ENCODE results near the gene EPS15. TPM values are rescaled to one million over a fixed set of nuclear protein-coding genes. Genes with fewer than 3 reads are reported as not detected.

The EPS15 gene
- total RNA-seq, 1 experiment from 2014 or later: 37.1 TPM

- Mint-ChIP-seq H3K4me3 (no peak overlapping the region), H3K4me1 (peaks cover 19% of the 10 kb centered on the region), H3K36me3 (no peaks in the 10 kb centered on the region), H3K9me3 (no peaks in the 10 kb centered on the region), H3K27ac (no peak overlapping the region), H3K27me3 (ENCODE audit: low read depth) (no peaks in the 10 kb centered on the region)
- POLR2A ChIA-PET: no interaction called here
- ATAC-seq (no peak), DNase-seq (ENCODE audit: low spot score) (no peak)
- TF ChIP-seq SMAD4 (CRISPR knock-in tag; IDR thresholded peaks at IDR 0.05) (no peak), CBFB (CRISPR knock-in tag; IDR thresholded peaks at IDR 0.05; ENCODE audit: low read depth) (no peak), ZNF317 (CRISPR knock-in tag; IDR thresholded peaks at IDR 0.05; ENCODE audit: borderline replicate concordance, low read depth) (no peak), ZNF281 (CRISPR knock-in tag; IDR thresholded peaks at IDR 0.05) (no peak), ZNF512 (CRISPR knock-in tag; IDR thresholded peaks at IDR 0.05; ENCODE audit: borderline replicate concordance) (no peak), MAX (CRISPR knock-in tag; IDR thresholded peaks at IDR 0.05) (no peak), STAT6 (CRISPR knock-in tag; conservative IDR thresholded peaks at IDR 0.05; ENCODE audit: low read depth) (no peak), NR1H2 (CRISPR knock-in tag; IDR thresholded peaks at IDR 0.05) (no peak), ELF4 (CRISPR knock-in tag; IDR thresholded peaks at IDR 0.05; ENCODE audit: low read depth) (no peak), NR2C2 (CRISPR knock-in tag; IDR thresholded peaks at IDR 0.05) (no peak), E2F4 (CRISPR knock-in tag; IDR thresholded peaks at IDR 0.05; ENCODE audit: borderline replicate concordance, low read depth) (no peak), NFATC4 (CRISPR knock-in tag; IDR thresholded peaks at IDR 0.05) (no peak), HMGXB4 (CRISPR knock-in tag; IDR thresholded peaks at IDR 0.05) (no peak), AR (CRISPR knock-in tag; IDR thresholded peaks at IDR 0.05) (no peak), ZNF138 (CRISPR knock-in tag; conservative IDR thresholded peaks at IDR 0.05) (no peak), TEAD1 (CRISPR knock-in tag; IDR thresholded peaks at IDR 0.05) (no peak), ZNF671 (CRISPR knock-in tag; IDR thresholded peaks at IDR 0.05) (no peak)
- CTCF ChIA-PET: no interaction called here
Observed at GRCh38 chr1:51568231-51568935, 49.3 kb upstream of the EPS15 start.
